ENCODE measurements around the gene GFRA4.

Gene GFRA4

DNA sequence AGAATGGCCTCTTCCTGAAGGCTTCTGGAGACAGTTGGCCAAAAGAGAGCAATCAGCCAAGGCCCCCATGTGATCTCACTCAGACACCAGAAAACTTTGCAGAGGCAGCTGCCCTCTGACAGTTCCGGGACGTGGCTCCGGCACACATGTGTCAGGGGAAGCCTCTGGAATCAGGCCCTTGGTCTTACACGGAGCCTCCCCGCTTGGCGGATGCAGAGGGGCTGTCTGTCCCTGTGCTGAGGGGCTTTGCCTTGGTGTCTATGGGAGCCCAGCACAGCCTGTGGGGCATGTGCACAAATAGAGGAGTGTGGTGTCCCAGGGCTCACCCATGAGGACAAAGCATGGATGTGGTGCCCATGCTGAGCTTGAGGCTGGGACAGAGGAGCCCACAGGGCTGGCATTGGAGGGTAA lies 35.4 kb upstream of the GFRA4 start:
- H3K27ac Mint-ChIP-seq: no peak overlapping the region
- no peak overlapping the region for H3K4me3 Mint-ChIP-seq
- H3K36me3 Mint-ChIP-seq: no peaks in the 10 kb centered on the region
- DNase-seq (ENCODE audit: low spot score in 2 of 2): no peak
- no peaks in the 10 kb centered on the region for H3K9me3 Mint-ChIP-seq
- no peak for ATAC-seq
- H3K4me1 Mint-ChIP-seq: no peaks in the 10 kb centered on the region

- no peaks in the 10 kb centered on the region for H3K4me1 Mint-ChIP-seq
- H3K36me3 Mint-ChIP-seq: no peaks in the 10 kb centered on the region
- H3K9me3 Mint-ChIP-seq: no peaks in the 10 kb centered on the region
- H3K4me3 Mint-ChIP-seq: no peak overlapping the region
- no peak for ATAC-seq
- no peak for DNase-seq (ENCODE audit: low spot score in 2 of 2)
- H3K27ac Mint-ChIP-seq: no peak overlapping the region
Measured at GRCh38 chr20:3697588-3698305, 34.5 kb upstream of the GFRA4 start.

DNA sequence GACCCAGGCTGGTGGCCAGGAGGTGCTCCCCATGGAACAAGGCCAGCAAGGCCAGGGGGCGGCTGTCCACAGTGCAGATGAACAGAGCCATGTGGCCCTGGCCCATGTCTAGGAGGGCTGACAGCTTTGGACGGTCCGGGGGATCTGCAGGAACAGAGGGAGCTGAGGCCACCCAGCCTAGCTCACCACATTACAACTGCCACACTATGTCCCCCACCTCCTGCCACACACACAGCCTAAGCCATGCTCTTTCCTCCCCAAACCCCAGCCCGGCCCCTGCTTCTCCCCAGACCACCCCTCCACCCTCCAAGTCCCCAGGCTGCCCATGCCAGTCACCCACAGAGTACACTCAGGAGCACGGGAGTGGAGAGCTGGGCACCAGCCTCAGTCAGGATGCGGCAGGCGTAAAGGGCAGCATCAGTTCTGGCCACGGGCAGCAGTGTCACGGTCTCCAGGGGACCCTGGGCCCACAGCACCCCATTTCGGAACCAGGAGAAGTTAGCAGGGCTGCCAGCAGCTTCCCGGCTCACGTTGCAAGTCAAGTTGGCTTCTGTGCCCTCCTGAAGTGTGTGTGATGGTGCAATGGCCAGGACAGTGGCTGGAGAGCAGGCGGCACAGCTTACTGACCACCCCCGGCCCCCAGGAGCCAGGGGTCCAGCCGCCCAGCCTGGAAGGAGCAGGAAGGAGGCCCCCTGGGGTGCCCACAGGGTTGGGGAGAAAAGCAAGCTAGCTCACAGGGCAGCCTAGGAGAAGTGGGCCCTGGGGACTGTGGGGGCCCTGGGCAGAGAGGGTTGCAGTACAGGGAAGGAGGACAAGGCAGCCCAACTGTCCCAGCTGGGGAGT lies 33.8 kb upstream of the GFRA4 start:
- H3K27ac Mint-ChIP-seq: no peak overlapping the region
- no peak for DNase-seq (ENCODE audit: low spot score in 2 of 2)
- no peaks in the 10 kb centered on the region for H3K36me3 Mint-ChIP-seq
- H3K9me3 Mint-ChIP-seq: no peaks in the 10 kb centered on the region
- no peak overlapping the region for H3K4me3 Mint-ChIP-seq
- no peak for ATAC-seq
- H3K4me1 Mint-ChIP-seq: no peaks in the 10 kb centered on the region

DNA sequence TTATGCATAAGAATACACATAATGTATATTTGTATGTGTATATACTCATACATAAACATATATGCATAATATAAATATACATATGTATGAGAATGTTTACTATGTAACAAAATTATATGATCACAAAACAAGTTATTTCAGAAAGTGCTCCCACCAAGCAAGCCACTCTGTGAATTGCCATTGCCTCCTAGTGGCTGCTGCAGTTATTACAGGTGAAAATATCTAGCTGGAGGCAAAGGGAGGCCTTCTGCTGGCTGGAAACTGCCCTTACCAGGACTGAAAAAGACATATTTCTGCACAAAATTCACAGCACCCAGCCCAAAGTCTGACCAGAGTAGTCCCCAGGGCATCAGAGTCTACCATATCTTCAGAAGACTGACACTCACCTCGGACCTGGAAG lies 33.0 kb upstream of the GFRA4 start:
- no peaks in the 10 kb centered on the region for H3K4me1 Mint-ChIP-seq
- no peak for ATAC-seq
- no peak overlapping the region for H3K4me3 Mint-ChIP-seq
- no peaks in the 10 kb centered on the region for H3K36me3 Mint-ChIP-seq
- no peaks in the 10 kb centered on the region for H3K9me3 Mint-ChIP-seq
- no peak for DNase-seq (ENCODE audit: low spot score in 2 of 2)
- no peak overlapping the region for H3K27ac Mint-ChIP-seq

GRCh38 chr20:3694864-3695263 lies 31.7 kb upstream of the GFRA4 start:
- no peaks in the 10 kb centered on the region for H3K4me1 Mint-ChIP-seq
- no peak overlapping the region for H3K4me3 Mint-ChIP-seq
- H3K9me3 Mint-ChIP-seq: no peaks in the 10 kb centered on the region
- no peak for DNase-seq (ENCODE audit: low spot score in 2 of 2)
- no peak for ATAC-seq
- H3K36me3 Mint-ChIP-seq: no peaks in the 10 kb centered on the region
- H3K27ac Mint-ChIP-seq: no peak overlapping the region

GRCh38 chr20:3693376-3693775 lies 30.2 kb upstream of the GFRA4 start:
- Mint-ChIP-seq H3K4me3 (no peak overlapping the region), H3K36me3 (no peaks in the 10 kb centered on the region), H3K9me3 (no peaks in the 10 kb centered on the region), H3K4me1 (no peaks in the 10 kb centered on the region), H3K27ac (no peak overlapping the region)
- no peak for DNase-seq (ENCODE audit: low spot score in 2 of 2)
- no peak for ATAC-seq

- ATAC-seq (no peak), DNase-seq (ENCODE audit: low spot score in 2 of 2) (no peak)
- Mint-ChIP-seq H3K4me1 (no peaks in the 10 kb centered on the region), H3K36me3 (no peaks in the 10 kb centered on the region), H3K27ac (no peak overlapping the region), H3K4me3 (no peak overlapping the region), H3K9me3 (no peaks in the 10 kb centered on the region)
Measured at GRCh38 chr20:3692706-3693294, 29.6 kb upstream of the GFRA4 start.

- no peak overlapping the region for H3K4me3 Mint-ChIP-seq
- no peak overlapping the region for H3K27ac Mint-ChIP-seq
- ATAC-seq: no peak
- no peaks in the 10 kb centered on the region for H3K4me1 Mint-ChIP-seq
- H3K36me3 Mint-ChIP-seq: no peaks in the 10 kb centered on the region
- no peaks in the 10 kb centered on the region for H3K9me3 Mint-ChIP-seq
- no peak for DNase-seq (ENCODE audit: low spot score in 2 of 2)
Measured at GRCh38 chr20:3691897-3692296, 28.7 kb upstream of the GFRA4 start.

- no peak overlapping the region for H3K4me3 Mint-ChIP-seq
- H3K4me1 Mint-ChIP-seq: no peaks in the 10 kb centered on the region
- H3K9me3 Mint-ChIP-seq: no peaks in the 10 kb centered on the region
- no peak overlapping the region for H3K27ac Mint-ChIP-seq
- H3K36me3 Mint-ChIP-seq: no peaks in the 10 kb centered on the region
- DNase-seq (ENCODE audit: low spot score in 2 of 2): no peak
- ATAC-seq: no peak
Measured at GRCh38 chr20:3691306-3691705, 28.1 kb upstream of the GFRA4 start.

DNA sequence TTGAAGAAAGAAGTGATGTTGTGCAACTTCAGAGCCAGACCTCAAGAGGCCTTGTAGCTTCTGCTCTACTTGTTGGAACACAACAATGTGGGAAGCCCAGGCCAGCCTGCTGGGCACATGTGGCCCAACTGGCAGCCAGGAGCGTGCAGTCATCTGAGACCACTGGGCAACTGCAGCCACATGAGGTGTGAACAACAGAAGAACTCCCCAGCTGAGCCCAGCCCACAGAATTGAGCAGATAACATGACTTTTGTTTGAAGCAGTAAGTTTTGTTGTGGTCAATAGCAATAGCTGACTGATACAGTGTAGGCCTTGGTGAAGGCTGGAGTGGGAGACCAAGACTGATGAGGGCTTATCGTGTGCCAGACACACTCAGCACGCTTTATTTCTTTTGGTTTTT lies 27.2 kb upstream of the GFRA4 start:
- H3K36me3 Mint-ChIP-seq: no peaks in the 10 kb centered on the region
- no peak overlapping the region for H3K4me3 Mint-ChIP-seq
- no peak overlapping the region for H3K27ac Mint-ChIP-seq
- ATAC-seq (no peak), DNase-seq (ENCODE audit: low spot score in 2 of 2) (no peak)
- H3K4me1 Mint-ChIP-seq: no peaks in the 10 kb centered on the region
- H3K9me3 Mint-ChIP-seq: no peaks in the 10 kb centered on the region

GRCh38 chr20:3689978-3690377 lies 26.8 kb upstream of the GFRA4 start:
- no peak for ATAC-seq
- H3K4me3 Mint-ChIP-seq: no peak overlapping the region
- H3K27ac Mint-ChIP-seq: no peak overlapping the region

GRCh38 chr20:3687655-3688054 lies 24.5 kb upstream of the GFRA4 start:
- Mint-ChIP-seq H3K36me3 (no peaks in the 10 kb centered on the region), H3K27ac (no peak overlapping the region), H3K4me3 (no peak overlapping the region), H3K9me3 (no peaks in the 10 kb centered on the region), H3K4me1 (no peaks in the 10 kb centered on the region)
- DNase-seq (ENCODE audit: low spot score in 2 of 2): no peak
- ATAC-seq: no peak

More at GRCh38 chr20:3689978-3690377, 26.8 kb upstream of the GFRA4 start:
- no peaks in the 10 kb centered on the region for H3K4me1 Mint-ChIP-seq
- no peaks in the 10 kb centered on the region for H3K9me3 Mint-ChIP-seq
- DNase-seq (ENCODE audit: low spot score in 2 of 2): no peak
- no peaks in the 10 kb centered on the region for H3K36me3 Mint-ChIP-seq

GRCh38 chr20:3686867-3687321 lies 23.7 kb upstream of the GFRA4 start:
- Mint-ChIP-seq H3K9me3 (no peaks in the 10 kb centered on the region), H3K4me3 (no peak overlapping the region), H3K36me3 (no peaks in the 10 kb centered on the region), H3K4me1 (no peaks in the 10 kb centered on the region), H3K27ac (no peak overlapping the region)
- DNase-seq (ENCODE audit: low spot score in 2 of 2) (no peak), ATAC-seq (no peak)

DNA sequence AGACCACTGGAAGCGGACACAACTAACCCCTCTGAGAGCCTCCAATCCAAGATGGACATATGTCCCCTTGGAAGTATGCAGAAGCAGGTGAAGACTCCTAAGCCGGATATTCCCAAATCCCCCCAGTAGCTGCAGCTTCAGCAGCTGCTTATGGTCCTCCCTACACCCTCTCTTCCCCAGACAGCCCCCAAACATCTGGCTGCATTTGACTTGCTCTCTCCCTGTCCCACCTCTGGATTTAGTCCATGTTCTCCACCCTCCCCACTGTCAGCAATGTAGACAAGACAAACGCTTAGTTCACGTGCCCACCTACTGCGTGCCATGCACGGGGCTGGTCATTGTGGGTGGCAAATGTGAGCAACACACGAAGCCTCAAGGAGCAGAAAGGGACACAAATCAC lies 23.2 kb upstream of the GFRA4 start:
- ATAC-seq: no peak
- H3K9me3 Mint-ChIP-seq: no peaks in the 10 kb centered on the region
- H3K4me1 Mint-ChIP-seq: peaks cover 2% of the 10 kb centered on the region
- H3K27ac Mint-ChIP-seq: no peak overlapping the region
- DNase-seq (ENCODE audit: low spot score in 2 of 2): no peak
- H3K36me3 Mint-ChIP-seq: no peaks in the 10 kb centered on the region
- H3K4me3 Mint-ChIP-seq: no peak overlapping the region

- no peak for ATAC-seq
- Mint-ChIP-seq H3K4me1 (peaks cover 7% of the 10 kb centered on the region), H3K36me3 (no peaks in the 10 kb centered on the region)
Measured at GRCh38 chr20:3685341-3685740, 22.1 kb upstream of the GFRA4 start.

More at GRCh38 chr20:3685341-3685740, 22.1 kb upstream of the GFRA4 start:
- Mint-ChIP-seq H3K4me3 (no peak overlapping the region), H3K9me3 (no peaks in the 10 kb centered on the region), H3K27ac (no peak overlapping the region)
- DNase-seq (ENCODE audit: low spot score in 2 of 2): no peak
